ENCODE results near the gene SMIM44.
A peak's percentile ranks its signal among the peaks of the same experiment; 100 is the strongest.

SMIM44 gene

DNA sequence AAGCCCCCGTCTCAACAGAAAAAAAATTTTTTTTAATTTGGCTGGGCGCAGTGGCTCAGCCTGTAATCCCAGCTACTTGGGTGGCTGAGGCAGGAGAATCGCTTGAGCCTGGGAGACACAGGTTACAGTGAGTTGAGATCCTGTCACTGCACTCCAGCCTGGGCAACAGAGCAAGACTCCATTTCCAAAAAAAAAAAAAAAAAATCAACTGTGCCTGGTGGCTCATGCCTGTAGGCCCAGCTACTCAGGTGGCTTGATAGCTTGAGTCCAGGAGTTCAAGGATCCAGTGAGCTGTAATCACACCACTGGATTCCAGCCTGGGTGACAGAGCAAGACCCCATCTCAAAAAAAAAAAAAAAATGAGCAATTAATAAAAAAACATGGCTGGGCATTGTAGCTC lies 18.5 kb upstream of the SMIM44 start:
- no peak for DNase-seq (ENCODE audit: extremely low read depth in 1 of 2, low read depth in 1 of 2)

DNA sequence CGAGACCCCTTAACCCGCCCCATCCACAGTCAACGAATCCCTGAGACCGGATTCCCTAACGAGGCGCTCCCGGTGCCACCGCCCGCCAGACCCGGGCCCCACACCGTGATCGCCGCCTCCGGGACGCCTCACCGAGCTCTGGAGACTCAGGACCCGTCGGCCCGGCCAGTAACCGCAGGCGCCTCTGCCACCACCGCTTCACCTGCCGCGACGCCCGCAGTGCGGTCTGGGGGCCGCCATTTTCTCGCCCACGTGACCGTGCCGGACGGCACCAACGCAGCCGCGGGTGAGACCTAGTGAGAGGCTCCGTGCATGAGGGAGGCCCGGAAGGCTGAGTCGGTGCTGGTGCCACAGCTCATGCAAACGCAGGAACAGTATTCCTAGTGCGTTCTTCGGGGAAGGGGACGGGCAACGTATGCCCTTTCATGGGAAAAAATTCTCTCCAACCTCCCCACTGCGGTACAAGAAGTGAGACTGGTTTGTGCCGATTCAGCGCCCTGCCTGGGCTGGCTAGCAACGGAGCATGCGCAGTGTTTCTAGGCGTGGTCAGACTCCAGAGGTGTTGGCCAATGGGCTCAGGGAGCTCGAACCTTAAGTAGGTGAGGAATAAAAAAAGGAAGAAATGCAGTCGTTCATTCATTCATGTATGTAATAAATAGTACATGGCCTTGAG lies 17.3 kb upstream of the SMIM44 start, which contains the start of gene DOHH:
Gene DOHH, minus strand, starts transcription at position 246 of the 673 bp plus-strand sequence. CDS start 3,860 bp downstream, outside the sequence.
- DNase-seq (ENCODE audit: extremely low read depth in 1 of 2, low read depth in 1 of 2): peak; percentile 91 to 96

DNA sequence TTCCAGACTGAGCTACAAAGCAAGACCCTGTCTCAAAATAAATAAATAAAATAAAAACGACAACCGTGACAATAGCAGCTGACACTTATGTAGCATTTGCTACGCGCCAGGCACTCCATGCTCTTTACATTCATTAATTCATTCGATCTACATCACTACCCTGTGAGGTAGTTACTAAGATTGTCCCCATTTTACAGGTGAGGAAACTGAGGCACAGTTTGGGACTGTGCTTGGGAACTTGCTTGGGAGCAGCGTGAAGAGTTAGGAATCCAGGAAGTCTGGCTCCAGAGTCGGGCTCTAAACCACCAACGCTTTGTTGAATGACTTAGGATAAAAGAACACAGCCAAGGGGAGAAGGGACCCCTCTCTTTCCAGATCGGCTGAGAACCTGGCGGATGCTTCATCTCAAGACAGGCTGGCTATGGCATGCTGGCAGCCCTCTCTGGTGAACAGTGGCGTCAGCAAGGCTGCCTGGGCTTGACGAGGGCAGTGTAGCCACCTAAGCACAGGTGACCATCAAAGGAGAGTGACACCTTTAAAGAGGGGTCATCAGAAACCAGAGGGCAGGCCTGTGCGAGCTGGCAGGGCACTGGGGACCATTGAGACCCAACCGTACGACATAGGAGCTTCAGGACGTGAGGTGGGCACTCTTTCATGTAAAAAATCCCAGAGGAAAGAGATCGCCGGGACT lies 16.6 kb upstream of the SMIM44 start:
- no peak for DNase-seq (ENCODE audit: extremely low read depth in 1 of 2, low read depth in 1 of 2)

DNA sequence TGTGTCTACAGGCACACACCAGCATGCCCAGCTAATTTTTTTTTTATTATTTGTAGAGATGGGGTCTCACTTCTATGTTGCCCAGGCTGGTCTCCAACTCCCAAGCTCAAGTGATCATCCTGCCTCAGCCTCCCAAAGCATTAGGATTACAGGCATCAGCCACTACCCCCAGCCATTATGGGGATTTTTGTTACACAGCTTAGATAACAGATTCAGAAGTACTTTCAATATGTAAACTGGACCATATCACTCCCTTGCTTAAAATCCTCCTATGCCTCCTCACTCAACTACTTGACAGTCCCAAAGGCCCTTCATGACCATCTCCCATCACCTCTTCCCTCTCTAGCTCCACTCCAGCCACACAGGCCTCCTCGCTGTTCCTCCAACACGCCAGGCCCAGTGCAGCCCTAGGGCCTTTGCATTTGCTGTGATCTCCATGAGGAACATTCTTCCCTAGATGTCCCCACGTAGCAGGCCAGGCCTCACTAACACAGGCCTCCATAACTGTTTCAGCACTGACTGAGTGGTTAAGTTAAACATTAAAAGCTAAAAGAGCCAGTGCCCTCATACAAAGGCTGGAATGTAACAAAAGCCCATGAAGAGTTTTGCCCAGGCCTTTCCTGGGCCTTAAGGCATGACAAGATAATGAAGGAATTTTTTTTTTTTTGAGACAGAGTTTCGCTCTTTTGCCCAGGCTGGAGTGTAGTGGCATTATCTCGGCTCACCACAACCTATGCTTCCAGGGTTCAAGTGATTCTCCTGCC lies 14.7 kb upstream of the SMIM44 start:
- DNase-seq (ENCODE audit: extremely low read depth in 1 of 2, low read depth in 1 of 2): no peak

DNA sequence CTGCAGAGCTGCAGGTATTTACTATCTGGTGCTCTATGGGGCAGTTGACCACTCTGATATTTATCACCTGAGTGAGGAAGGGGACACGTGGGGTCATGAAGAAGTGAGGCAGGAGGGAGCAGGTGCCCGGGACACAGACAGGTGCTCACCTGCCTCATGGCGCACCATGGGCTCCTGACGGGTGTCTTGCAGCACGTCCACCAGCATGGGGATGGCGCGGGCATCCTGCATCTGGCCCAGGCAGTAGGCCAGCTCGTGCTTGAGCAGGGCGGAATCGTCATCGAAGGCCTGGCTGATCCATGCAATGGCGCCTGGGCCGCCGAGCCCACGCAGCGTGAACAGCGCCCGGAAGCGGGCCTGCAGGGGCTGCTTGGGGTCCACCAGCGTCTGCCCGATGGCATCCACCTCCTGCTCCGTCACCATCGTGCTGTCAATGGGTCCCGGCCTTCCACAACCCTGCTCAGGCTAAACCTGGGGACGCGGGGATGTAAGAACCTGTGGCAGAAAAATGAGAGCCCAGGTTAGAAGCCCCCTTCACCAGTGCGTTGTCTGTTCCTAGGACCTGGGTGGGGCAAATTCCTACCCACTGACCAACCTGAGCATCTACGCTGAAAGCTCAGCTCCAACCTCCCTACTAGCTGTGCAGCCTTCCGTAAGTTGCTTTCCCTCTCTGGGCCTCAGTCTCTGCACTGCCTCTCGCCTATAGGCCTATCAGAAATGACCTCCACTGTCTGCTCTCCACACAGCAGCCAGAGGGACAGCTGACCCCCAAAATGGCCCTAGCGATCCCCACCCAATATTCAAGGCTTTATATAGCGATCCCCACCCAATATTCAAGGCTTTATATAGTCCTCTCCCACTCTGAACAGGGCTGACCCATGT lies 13.4 kb upstream of the SMIM44 start:
- DNase-seq (ENCODE audit: extremely low read depth in 1 of 2, low read depth in 1 of 2): no peak

DNA sequence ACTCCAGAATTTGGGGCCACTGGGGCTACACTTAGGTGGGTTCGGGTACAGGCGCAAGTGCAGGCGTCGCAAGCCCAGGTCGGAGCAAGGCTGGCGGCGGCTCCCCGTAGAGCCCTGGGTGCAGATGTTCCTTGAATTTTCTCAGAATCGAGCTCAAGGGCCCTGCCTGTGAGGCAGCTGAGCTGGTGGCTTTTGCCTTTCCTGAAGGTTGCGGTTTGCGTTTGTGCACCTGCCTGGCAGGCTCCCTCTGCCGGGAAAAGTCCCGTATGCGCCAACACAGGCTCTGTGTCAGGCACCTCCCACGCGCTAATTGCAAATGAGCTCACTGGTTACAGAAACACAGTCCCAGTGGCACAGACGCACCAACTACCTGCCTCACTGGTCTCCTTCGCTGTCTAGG lies 11.3 kb upstream of the SMIM44 start:
- DNase-seq (ENCODE audit: extremely low read depth in 1 of 2, low read depth in 1 of 2): no peak

DNA sequence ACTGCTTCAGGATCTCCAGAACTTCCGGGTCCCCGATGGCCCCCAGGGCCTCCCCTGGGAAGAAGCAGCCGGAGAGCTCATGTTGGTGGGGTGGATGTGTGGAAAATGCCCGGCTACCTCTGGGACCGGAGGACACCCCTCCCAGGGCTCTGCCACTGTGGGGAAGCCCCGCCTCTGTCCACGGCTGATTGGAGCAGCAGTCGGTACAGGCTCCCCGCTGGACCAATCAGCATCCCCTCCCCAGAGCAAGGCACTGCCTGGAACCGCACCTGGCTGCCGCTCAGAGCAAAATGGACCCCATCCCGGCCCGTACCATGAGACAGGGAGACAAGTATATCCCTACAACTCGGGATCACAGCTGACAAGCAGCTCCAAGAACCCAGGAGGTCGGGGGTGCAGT lies 10.8 kb upstream of the SMIM44 start:
- DNase-seq (ENCODE audit: extremely low read depth in 1 of 2, low read depth in 1 of 2): no peak

DNA sequence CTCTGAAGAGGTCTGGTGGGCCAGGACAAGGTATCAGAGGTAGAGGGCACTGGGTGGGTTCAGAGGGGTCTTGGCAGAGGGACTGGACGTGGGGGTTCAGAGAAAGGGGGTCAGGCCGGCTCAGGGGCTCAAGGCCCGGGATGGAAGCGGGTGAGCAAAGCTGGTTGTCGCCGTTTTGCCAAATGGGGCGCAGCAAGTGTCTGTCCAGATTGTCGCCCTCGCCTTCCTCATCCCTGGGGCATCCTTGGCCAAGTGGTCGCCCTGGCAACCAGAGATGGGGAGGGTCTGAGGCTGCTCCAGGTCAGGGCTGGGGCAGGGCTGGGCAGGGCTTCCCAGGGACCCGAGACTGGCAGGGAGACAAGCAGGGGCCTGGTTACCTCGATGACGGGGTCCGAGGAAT lies 10.4 kb upstream of the SMIM44 start:
- DNase-seq (ENCODE audit: extremely low read depth in 1 of 2, low read depth in 1 of 2): no peak

DNA sequence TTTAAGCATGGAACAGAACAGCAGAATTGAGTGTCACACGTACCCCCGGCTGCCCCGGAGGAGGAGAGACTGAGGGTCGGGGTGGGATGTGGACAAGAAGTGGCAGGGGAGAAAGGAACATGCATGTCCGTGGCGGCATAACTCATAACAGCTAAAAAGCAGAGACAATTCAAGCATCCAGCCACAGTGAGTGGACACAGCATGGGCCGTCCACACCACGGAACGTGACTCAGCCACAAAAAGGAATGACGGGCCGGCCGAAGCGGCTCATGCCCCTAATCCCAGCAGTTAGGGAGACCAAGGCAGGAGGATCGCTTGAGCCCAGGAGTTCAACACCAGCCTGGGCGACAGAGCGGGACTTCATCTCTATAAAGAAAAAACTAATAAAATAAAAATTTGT lies 9.7 kb upstream of the SMIM44 start:
- DNase-seq (ENCODE audit: extremely low read depth in 1 of 2, low read depth in 1 of 2): no peak

DNA sequence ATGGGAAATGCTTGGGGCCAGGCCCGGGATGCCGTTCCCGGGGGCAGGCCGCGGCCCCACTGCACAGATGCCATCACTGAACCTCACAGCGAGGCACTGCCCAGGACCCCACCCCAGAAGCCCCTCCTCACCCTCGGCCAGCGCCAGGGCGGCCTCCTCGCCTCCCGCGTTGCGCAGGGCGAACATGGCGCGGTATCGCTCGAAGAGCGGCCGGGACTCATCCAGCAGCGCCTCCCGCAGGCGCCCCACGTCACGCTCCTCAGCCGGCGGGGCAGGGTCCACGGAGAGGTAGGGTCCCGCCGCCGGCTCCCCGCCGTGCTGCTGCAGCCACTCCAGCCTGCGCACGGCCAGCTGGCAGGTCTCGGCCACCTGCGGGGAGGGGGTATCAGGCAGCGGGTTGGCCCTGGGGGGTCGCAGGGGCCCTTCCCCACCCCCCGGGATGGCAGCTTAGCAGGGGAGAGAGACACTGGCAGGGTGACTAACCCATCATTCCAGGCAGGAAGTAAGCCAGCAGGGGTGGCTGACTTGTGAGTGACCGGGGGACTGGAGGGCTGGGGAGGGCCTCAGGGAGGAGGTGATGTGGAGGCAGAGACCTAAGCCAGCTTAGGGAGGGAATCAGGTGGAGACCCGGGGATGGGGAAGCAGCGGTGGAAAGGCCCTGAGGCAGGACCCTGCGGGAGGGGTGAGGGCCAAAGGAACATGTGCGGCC lies 9.0 kb upstream of the SMIM44 start:
- no peak for DNase-seq (ENCODE audit: extremely low read depth in 1 of 2, low read depth in 1 of 2)

DNA sequence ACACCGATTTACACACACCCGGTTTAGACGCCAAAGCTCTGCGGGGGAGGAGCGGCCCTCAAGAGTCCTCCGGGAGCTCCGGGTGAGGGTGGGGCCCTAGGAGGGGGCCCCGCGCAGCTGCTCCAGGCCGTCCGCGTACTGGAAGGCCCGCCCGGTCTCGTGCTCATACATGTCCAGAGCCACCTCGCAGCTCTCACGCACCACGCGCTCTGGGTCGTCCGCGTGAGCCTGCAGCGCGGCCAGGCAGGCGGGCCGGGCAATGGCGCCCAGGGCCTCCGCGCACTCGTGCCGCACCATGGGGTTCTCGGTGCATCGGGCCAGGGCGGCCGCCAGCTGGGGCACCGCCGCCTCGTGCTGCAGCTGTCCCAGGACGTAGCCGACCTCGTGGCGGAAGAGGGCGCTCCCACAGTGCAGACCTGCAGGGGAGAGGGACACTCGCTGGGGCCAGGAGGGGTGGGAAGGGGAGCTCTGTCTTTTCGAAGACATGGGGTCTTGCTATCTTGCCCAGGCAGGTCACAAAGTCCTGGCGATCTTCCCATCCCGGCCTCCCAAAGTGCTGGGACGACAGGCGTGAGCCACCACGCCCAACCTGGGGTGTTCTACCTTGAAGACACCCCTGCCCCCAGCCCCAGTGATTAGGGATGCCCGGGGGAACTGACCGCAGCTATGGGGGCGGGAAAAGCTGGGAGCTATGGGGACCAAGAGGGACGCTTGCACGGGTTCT lies 8.3 kb upstream of the SMIM44 start:
- no peak for DNase-seq (ENCODE audit: extremely low read depth in 1 of 2, low read depth in 1 of 2)

DNA sequence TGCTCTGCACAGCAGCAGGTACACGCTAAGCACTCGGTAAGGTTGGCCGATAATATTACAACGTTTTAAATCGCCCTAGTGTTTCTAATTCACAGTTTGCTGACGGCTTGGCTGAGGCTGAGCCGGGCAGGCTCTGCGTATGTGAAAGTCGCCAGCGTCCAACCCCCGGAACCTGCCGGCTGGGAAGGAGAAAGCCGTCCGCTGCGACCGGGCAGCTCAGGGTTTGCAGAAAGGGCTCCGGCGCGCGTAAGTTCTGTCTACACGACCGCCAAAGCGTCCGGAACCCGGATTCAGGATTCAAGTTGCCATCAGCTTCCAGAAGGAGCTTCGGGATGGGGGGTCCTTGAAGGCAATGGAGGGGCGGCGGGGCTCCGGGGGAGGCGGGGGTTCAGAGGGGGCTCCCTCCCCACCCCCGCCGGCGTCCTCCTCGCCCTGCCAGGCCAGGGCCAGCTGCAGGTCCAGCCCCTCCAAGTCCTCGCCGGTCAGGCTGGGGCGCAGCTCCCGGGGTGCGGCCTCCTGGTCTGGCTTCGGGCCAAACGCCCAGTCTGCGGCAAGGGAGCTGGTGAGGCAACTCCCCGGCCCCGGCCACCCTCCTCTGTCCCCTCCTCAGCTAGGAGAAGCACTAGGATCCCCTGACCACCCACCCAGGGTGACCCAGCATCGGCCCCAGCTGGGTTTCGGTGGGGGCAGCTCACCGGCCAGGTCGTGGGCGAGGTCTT lies 575 bp downstream of the SMIM44 start:
- no peak for DNase-seq (ENCODE audit: extremely low read depth in 1 of 2, low read depth in 1 of 2)

DNA sequence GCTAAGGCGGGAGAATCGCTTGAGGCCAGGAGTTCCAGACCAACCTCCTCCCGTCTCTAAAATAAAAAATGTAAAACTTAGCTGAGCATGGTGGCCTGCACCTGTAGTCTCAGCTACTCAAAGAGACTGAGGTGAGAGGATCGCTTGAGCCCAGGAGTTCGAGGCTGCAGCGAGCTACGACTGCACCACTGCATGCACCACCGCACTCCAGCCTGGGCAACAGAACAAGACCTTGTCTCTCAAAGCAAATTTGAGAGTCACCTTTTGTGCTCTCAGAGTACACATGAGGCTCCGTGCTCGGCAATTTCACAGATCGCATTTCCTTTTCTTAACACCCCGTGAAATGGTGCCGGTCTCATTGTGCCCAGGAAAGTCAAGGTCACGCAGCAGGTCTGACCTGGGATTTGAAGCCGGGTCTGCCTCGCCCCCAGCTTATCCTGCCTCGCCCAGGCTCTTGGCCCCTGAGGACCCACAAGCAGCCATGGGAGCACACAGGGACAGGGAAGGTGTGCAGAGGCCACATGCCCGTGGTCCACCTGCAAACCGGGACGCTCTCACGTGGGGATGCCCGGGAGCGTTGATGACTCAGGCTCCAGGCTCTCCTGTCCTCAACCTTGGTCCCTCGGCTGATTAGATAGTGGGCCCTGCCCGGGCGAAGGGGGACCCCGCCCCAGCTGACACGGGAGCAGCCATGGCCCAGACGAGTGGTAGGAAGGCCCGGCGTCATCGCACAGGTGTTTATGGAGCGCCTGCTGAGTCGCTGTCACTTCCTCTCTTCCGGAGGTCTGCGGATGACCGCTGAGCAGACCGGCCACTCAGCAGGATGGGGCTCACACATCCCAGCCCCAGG lies 1.8 kb downstream of the SMIM44 start:
- DNase-seq (ENCODE audit: extremely low read depth in 1 of 2, low read depth in 1 of 2): no peak

DNA sequence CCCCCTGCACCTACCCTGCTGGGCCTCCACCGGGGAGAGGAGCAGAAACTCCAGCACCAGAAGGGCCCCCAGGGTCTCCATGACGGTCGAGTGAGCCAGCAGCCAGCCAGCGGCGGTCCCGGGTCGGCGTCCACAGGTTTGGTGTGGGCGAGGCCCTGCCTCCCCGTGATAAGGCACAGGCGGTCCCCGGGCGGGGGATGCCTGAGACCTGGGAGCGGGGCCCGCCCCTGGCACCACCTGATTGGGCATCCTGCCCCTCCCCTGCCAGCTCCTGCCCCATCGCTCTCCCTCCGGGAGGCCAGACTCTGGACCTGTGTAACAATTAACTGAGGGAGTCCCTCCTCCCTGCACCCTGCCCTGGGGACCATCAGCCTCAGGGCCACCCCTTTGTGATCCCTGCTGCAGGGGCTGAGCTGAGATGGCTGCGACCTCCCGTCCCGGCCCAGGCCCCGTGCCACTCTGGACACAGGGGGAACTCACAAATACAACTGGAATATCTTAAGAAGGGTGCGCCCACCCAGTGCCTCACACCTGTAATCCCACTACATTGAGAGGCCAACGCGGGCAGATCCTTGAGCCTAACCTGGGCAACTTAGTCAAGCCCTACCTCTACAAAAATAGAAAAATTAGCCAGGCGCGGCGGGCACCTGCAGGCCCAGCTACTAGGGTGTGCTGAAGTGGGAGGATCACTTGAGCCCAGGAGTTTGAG lies 2.7 kb downstream of the SMIM44 start, which contains the start of gene SMIM24:
Gene SMIM24, minus strand, starts transcription at position 143 of the 709 bp plus-strand sequence. Its CDS starts 62 bp downstream, at position 81.
- DNase-seq (ENCODE audit: extremely low read depth in 1 of 2, low read depth in 1 of 2): no peak

DNA sequence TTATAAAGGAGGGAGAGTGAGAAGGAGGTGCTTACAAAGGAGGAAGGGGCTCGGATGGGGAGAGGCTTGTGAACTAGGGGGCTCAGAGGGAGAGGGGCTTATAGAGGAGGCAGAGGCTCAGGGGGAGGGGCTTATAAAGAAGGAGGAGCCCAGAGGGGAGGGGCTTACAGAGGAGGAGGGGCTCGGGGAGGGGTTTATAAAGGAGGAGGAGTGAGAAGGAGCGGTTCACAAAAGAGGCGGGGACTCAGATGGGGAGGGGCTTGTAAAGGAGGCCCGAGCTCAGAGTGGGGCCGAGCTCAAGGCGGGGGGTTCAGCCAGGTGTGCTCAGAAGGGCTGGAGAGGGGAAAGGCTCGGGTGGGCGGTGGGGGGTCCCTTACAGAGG lies 3.4 kb downstream of the SMIM44 start:
- DNase-seq (ENCODE audit: extremely low read depth in 1 of 2, low read depth in 1 of 2): no peak

DNA sequence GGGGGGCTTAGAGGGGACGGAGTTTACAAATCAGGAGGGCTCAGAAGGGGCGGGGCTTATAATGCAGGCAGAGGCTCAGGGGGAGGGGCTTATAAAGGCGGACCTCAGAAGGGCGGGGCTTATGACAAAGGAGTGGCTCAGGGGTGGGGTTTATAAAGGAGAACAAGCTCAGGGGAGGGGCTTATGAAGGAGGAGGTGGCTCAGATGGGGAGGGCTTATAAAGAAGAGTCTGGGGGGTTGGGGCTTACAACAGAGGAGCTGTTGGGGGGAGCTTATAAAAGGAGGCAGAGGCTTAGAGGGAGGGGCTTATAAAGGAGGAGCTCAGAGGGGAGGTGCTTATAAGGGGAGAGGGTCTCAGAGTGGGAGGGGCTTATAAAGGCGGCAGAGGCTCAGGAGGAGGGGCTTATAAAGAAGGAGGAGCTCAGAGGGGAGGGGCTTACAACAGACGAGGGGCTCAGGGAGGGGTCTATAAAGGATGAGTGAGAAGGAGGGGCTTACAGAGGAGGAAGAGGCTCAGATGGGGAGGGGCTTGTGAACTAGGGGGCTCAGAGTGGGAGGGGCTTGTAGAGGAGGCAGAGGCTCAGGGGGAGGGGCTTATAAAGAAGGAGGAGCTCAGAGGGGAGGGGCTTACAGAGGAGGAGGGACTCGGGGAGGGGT lies 3.9 kb downstream of the SMIM44 start:
- DNase-seq (ENCODE audit: extremely low read depth in 1 of 2, low read depth in 1 of 2): no peak

Data from stimulated activated CD8-positive, alpha-beta memory T cell treated with anti-CD3 and anti-CD28 coated beads, Interleukin-7, amount 100 ng/mL, for 48 hours (primary cell).